Measurements from ENCODE around the gene TSKS. TPM values are rescaled to one million over a fixed set of nuclear protein-coding genes. Genes with fewer than 3 reads are reported as not detected.

The TSKS gene
- total RNA-seq, 1 donor from 2014 or later: 2.0 TPM

GRCh38 chr19:49770529-49770928 lies 7.4 kb upstream of the TSKS start:
- Mint-ChIP-seq H3K36me3 (ENCODE audit: low read depth) (peaks cover 6% of the 10 kb centered on the region), H3K27me3 (ENCODE audit: insufficient read depth) (no peaks in the 10 kb centered on the region), H3K9me3 (no peaks in the 10 kb centered on the region), H3K4me3 (no peak overlapping the region), H3K27ac (no peak overlapping the region), H3K4me1 (ENCODE audit: low read depth) (peaks cover 24% of the 10 kb centered on the region)
- DNase-seq (ENCODE audit: low spot score): no peak
- intact Hi-C loops (cut with micrococcal nuclease): no loop called here

GRCh38 chr19:49767967-49768581 lies 5.0 kb upstream of the TSKS start:
- peaks cover 6% of the 10 kb centered on the region for H3K36me3 Mint-ChIP-seq (ENCODE audit: low read depth)
- H3K4me3 Mint-ChIP-seq: peak overlapping the region; percentile 97
- no peaks in the 10 kb centered on the region for H3K9me3 Mint-ChIP-seq
- peak overlapping the region; percentile 54 for H3K27ac Mint-ChIP-seq
- no peaks in the 10 kb centered on the region for H3K27me3 Mint-ChIP-seq (ENCODE audit: insufficient read depth)
- DNase-seq (ENCODE audit: low spot score): no peak
- H3K4me1 Mint-ChIP-seq (ENCODE audit: low read depth): peaks cover 24% of the 10 kb centered on the region
- intact Hi-C loops (cut with micrococcal nuclease): loop anchor here (5.0 kb wide), 1 partner anchor 326 kb away; the partner anchor contains the start of gene SLC17A7

GRCh38 chr19:49767381-49767780 lies 4.3 kb upstream of the TSKS start:
- peaks cover 24% of the 10 kb centered on the region for H3K4me1 Mint-ChIP-seq (ENCODE audit: low read depth)
- intact Hi-C loops (cut with micrococcal nuclease): loop anchor here (5.0 kb wide), 1 partner anchor 325 kb away; the partner anchor contains the start of gene SLC17A7
- H3K27me3 Mint-ChIP-seq (ENCODE audit: insufficient read depth): no peaks in the 10 kb centered on the region
- H3K9me3 Mint-ChIP-seq: no peaks in the 10 kb centered on the region
- peaks cover 3% of the 10 kb centered on the region for H3K36me3 Mint-ChIP-seq (ENCODE audit: low read depth)
- no peak for DNase-seq (ENCODE audit: low spot score)
- H3K27ac Mint-ChIP-seq: peak overlapping the region; percentile 54
- H3K4me3 Mint-ChIP-seq: peak overlapping the region; percentile 97

- Mint-ChIP-seq H3K27ac (peak within 1 kb of the TSS; percentile 91), H3K27me3 (ENCODE audit: insufficient read depth) (no peaks in the 10 kb centered on the region), H3K4me3 (peak within 1 kb of the TSS; percentile 97), H3K4me1 (ENCODE audit: low read depth) (peaks cover 24% of the 10 kb centered on the region), H3K36me3 (ENCODE audit: low read depth) (peaks cover 3% of the 10 kb centered on the region), H3K9me3 (no peaks in the 10 kb centered on the region)
- no peak for DNase-seq (ENCODE audit: low spot score)
- intact Hi-C loops (cut with micrococcal nuclease): loop anchor here (1.0 to 5.0 kb wide), 12 partner anchors 41 to 325 kb away; partner anchors contain the start of genes FUZ, MED25, RRAS and SLC17A7
These were observed 3.8 kb upstream of the TSKS start, which contains the start of gene AP2A1 for GRCh38 chr19:49766930-49767299. AP2A1 (plus strand) TSS chr19:49767001; CDS start chr19:49767134, 133 bp downstream.

GRCh38 chr19:49766007-49766929 lies 3.2 kb upstream of the TSKS start:
- Mint-ChIP-seq H3K4me3 (peak overlapping the region; percentile 89), H3K27ac (peak overlapping the region; percentile 91), H3K9me3 (no peaks in the 10 kb centered on the region), H3K4me1 (ENCODE audit: low read depth) (peaks cover 24% of the 10 kb centered on the region), H3K36me3 (ENCODE audit: low read depth) (peaks cover 3% of the 10 kb centered on the region), H3K27me3 (ENCODE audit: insufficient read depth) (no peaks in the 10 kb centered on the region)
- intact Hi-C loops (cut with micrococcal nuclease): loop anchor here (1.0 to 5.0 kb wide), 12 partner anchors 42 to 324 kb away; partner anchors contain the start of genes FUZ, MED25, RRAS and SLC17A7
- peak; percentile 99 for DNase-seq (ENCODE audit: low spot score)

- Mint-ChIP-seq H3K4me3 (peak overlapping the region; percentile 57), H3K27me3 (ENCODE audit: insufficient read depth) (peaks cover 1% of the 10 kb centered on the region), H3K4me1 (ENCODE audit: low read depth) (peaks cover 24% of the 10 kb centered on the region), H3K27ac (no peak overlapping the region), H3K9me3 (no peaks in the 10 kb centered on the region), H3K36me3 (ENCODE audit: low read depth) (peaks cover 3% of the 10 kb centered on the region)
- DNase-seq (ENCODE audit: low spot score): no peak
- intact Hi-C loops (cut with micrococcal nuclease): no loop called here
These were observed 1.2 kb upstream of the TSKS start for GRCh38 chr19:49764341-49764740.

GRCh38 chr19:49761625-49762311 lies 1.3 kb downstream of the TSKS start:
- Mint-ChIP-seq H3K27me3 (ENCODE audit: insufficient read depth) (peaks cover 2% of the 10 kb centered on the region), H3K4me1 (ENCODE audit: low read depth) (peaks cover 8% of the 10 kb centered on the region), H3K9me3 (no peaks in the 10 kb centered on the region), H3K4me3 (peak overlapping the region; percentile 46), H3K36me3 (ENCODE audit: low read depth) (no peaks in the 10 kb centered on the region), H3K27ac (peak overlapping the region; percentile 73)
- intact Hi-C loops (cut with micrococcal nuclease): no loop called here
- peak; percentile 5 for DNase-seq (ENCODE audit: low spot score)

GRCh38 chr19:49761249-49761624 lies 1.9 kb downstream of the TSKS start:
- H3K36me3 Mint-ChIP-seq (ENCODE audit: low read depth): no peaks in the 10 kb centered on the region
- H3K4me1 Mint-ChIP-seq (ENCODE audit: low read depth): peaks cover 8% of the 10 kb centered on the region
- H3K4me3 Mint-ChIP-seq: no peak overlapping the region
- peaks cover 2% of the 10 kb centered on the region for H3K9me3 Mint-ChIP-seq
- no peak overlapping the region for H3K27ac Mint-ChIP-seq
- DNase-seq (ENCODE audit: low spot score): no peak
- H3K27me3 Mint-ChIP-seq (ENCODE audit: insufficient read depth): peaks cover 2% of the 10 kb centered on the region
- intact Hi-C loops (cut with micrococcal nuclease): no loop called here

- H3K36me3 Mint-ChIP-seq (ENCODE audit: low read depth): no peaks in the 10 kb centered on the region
- H3K27ac Mint-ChIP-seq: no peak overlapping the region
- no peak for DNase-seq (ENCODE audit: low spot score)
- H3K4me1 Mint-ChIP-seq (ENCODE audit: low read depth): no peaks in the 10 kb centered on the region
- peaks cover 3% of the 10 kb centered on the region for H3K27me3 Mint-ChIP-seq (ENCODE audit: insufficient read depth)
- H3K4me3 Mint-ChIP-seq: no peak overlapping the region
- peaks cover 10% of the 10 kb centered on the region for H3K9me3 Mint-ChIP-seq
- intact Hi-C loops (cut with micrococcal nuclease): no loop called here
These were observed 4.8 kb downstream of the TSKS start for GRCh38 chr19:49758292-49758691.

- no peak overlapping the region for H3K4me3 Mint-ChIP-seq
- no peaks in the 10 kb centered on the region for H3K4me1 Mint-ChIP-seq (ENCODE audit: low read depth)
- H3K27ac Mint-ChIP-seq: no peak overlapping the region
- DNase-seq (ENCODE audit: low spot score): no peak
- no peaks in the 10 kb centered on the region for H3K36me3 Mint-ChIP-seq (ENCODE audit: low read depth)
- H3K9me3 Mint-ChIP-seq: peaks cover 10% of the 10 kb centered on the region
- peaks cover 3% of the 10 kb centered on the region for H3K27me3 Mint-ChIP-seq (ENCODE audit: insufficient read depth)
- intact Hi-C loops (cut with micrococcal nuclease): no loop called here
These were observed 7.2 kb downstream of the TSKS start for GRCh38 chr19:49755956-49756355.

- Mint-ChIP-seq H3K4me3 (no peak overlapping the region), H3K27me3 (ENCODE audit: insufficient read depth) (peaks cover 4% of the 10 kb centered on the region), H3K36me3 (ENCODE audit: low read depth) (no peaks in the 10 kb centered on the region), H3K4me1 (ENCODE audit: low read depth) (no peaks in the 10 kb centered on the region), H3K9me3 (peaks cover 10% of the 10 kb centered on the region), H3K27ac (no peak overlapping the region)
- intact Hi-C loops (cut with micrococcal nuclease): no loop called here
- DNase-seq (ENCODE audit: low spot score): no peak
These were observed 10.4 kb downstream of the TSKS start for GRCh38 chr19:49752701-49753100.

- H3K4me3 Mint-ChIP-seq: no peak overlapping the region
- H3K27ac Mint-ChIP-seq: no peak overlapping the region
- DNase-seq (ENCODE audit: low spot score): no peak
- peaks cover 4% of the 10 kb centered on the region for H3K27me3 Mint-ChIP-seq (ENCODE audit: insufficient read depth)
- intact Hi-C loops (cut with micrococcal nuclease): no loop called here
- H3K36me3 Mint-ChIP-seq (ENCODE audit: low read depth): no peaks in the 10 kb centered on the region
- H3K9me3 Mint-ChIP-seq: no peaks in the 10 kb centered on the region
- H3K4me1 Mint-ChIP-seq (ENCODE audit: low read depth): no peaks in the 10 kb centered on the region
These were observed 13.3 kb downstream of the TSKS start for GRCh38 chr19:49749771-49750170.

Measured in activated T-helper 1 cell treated with anti-CD3 and anti-CD28 coated beads, Interleukin-12 subunit alpha, Interleukin-12 subunit beta, Interleukin-2, Interleukin-4 antibody, amounts not matched to agents 30 ng/mL and 10 ng/mL and 1 ng/mL, durations not matched to agents 14 hours and 24 hours and 36 hours (primary cell).